KG1 (cell line): ENCODE results near the gene SEC22B.
"Not testable (repeated sequence)": the region's sequence is repeated elsewhere in the genome, so short reads cannot be mapped to it uniquely, and the experiment has no call there.

Source experiments
- DNase-seq: peaks from one replicate; lab custom pipeline; 2025; lab: John Stamatoyannopoulos, UW

SEC22B gene

DNA sequence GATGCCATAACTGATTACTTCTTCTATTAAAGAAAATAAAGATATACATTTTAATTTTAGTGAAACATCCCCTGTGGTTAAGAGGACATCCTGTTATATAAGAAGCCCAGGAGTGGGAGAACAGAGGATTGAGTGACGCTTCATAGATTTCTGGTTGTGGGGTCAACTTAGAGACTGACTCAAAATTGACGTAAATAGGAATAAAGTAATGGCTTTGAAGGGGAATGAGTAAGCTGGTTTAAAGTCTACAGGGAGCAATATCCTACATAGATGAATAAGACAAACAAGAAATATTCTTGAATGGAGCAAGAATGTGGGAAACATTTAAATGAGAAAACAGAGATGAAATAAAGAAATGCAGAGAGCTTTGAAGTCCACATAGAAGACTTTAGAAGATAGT lies 60.2 kb downstream of the SEC22B start:
- not testable (repeated sequence) for DNase-seq

DNA sequence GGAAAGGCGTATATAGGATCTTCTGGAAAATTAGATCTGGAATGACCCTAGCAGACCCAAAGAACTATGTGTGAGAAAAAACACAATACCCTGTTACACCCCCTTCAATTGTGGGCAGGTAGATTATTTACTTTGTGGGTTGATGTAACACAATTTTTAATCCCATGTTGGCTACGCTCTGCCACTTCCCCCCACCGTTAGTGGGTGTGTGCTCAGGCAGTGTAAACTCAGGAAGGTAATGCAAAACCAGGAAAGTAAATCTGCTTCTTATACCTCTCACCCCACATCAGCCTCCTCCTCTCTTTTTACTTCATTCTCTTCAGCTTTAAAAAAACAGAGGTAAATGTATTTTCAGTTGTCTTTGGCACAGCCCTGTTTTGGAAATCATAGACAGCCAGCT lies 63.2 kb downstream of the SEC22B start:
- DNase-seq, result not testable (repeated sequence)

DNA sequence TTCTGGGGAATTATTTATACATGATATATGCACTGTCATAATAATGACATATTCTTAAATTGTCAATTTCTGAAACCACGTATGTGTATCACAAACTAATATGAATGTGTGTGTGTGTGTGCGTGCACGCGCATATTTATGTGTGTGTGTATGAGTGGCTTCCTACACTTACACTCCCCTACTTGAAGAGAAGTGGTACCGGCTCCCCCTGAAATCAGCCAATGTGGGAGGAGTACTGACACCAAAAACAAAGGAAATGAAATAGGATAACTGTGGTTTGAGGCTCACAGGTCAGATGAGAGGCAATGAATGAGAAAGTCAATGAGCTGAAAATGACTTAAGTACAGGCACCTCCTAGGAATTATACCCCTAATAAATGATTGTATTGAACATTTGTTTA lies 64.1 kb downstream of the SEC22B start:
- not testable (repeated sequence) for DNase-seq

DNA sequence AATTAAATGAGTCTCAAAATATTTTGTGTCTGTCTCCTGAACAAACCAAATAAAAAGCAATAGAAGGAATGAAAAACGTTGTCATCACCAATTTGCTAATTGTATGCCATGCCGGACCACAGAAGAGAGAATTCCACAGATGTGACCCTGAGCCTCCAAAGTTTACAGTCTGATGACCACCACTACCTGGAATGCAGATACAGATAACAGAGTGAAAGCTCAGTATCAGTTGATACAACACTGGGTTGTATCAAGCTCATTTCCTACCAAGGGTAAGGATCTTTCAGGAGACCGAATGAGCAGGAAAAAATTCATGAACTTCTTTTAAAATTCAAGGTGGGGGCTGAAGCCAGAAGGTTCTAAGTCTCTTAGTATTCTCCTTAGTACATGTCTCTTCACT lies 64.5 kb downstream of the SEC22B start:
- DNase-seq, result not testable (repeated sequence)

DNA sequence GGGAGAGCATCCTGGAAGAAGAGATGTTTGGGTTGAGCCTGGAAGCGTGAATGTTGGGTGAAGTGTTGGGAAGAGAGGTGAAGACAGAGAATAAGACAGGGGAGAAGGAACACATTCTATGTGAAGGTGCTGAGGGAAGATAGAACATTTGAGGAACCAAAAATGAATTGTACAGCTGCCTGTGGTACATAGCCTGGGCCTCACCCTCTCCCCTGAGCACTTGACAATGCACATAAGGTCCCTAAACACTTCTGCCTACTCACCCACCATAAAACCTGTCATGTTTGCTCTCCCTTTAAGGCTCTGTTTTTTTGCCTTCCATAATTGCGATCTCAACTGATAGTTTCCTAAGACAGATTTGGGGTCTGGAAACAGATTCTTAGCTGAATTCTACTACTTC lies 65.3 kb downstream of the SEC22B start:
- not testable (repeated sequence) for DNase-seq

DNA sequence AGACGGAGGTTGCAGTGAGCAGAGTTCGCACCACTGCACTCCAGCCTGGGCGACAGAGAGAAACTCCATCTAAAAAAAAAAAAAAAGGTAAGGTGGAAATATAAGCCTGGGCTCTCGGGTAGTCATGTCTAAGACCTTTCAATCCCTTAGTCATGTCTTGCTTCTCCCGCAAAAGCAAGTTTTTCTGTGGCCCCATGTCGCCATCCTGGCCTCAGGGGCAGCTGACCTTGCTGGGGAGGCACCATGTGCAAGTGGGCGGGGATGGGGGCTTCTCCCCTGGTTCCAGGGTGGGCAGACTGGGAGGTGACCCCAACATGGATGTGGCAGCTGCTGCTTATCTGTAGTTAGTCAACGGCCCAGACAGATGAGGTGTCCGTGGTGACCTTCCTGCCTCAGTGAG lies 66.7 kb downstream of the SEC22B start:
- not testable (repeated sequence) for DNase-seq

DNA sequence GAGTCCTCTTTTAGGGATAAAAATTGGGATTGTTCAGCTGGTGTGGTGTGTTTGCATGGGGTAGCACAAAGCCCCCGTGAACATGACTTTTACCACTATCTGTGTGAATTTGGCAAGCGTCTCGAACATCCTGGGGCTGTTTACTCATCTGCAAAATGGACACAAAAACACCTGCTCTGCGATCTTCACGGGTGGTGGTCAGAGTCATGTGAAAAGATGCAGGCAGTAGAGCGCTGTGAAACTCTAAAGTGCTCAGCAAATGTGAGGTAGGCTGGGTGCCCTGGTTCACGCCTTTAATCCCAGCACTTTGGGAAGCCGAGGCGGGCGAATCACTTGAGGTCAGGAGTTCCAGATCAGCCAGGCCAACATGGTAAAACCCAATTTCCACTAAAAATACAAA lies 67.1 kb downstream of the SEC22B start:
- not testable (repeated sequence) for DNase-seq

DNA sequence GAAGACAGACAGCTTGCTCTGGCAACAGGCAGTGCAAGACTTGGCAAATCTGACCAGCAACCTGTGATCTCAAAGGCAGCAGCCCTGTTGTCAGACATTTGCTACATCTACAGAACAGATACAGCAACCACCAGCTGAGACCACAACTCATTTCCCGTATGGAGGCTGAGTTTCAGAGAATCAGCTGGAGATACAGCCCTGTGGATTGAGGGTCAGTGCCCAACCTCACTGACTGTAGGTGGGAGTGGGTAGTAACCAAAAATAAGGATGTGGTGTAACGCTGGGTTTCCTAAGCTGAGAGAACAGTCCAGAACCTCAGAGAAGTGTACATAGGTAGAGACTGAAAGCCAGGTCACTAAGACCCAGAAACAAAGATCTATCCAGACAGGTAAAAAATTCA lies 71.0 kb downstream of the SEC22B start:
- not testable (repeated sequence) for DNase-seq

DNA sequence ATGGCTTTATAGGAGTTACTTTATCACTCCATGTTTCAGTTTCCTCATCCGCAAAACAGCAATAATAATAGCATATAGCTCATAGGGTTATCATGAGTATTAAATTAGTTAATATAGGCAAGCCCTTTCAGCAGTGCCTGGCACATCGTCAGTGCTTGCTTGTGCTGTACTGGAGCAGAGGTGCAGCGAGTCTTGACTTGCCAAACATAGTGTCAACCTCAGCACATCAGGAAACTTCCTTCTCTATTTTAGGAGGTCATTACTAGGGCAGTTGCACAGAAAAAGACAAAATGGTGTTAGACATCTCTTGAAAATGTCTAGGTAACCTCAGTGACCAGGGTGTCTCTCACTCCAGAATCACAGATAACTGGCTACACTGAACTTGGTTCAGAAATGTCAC lies 72.6 kb downstream of the SEC22B start:
- not testable (repeated sequence) for DNase-seq

DNA sequence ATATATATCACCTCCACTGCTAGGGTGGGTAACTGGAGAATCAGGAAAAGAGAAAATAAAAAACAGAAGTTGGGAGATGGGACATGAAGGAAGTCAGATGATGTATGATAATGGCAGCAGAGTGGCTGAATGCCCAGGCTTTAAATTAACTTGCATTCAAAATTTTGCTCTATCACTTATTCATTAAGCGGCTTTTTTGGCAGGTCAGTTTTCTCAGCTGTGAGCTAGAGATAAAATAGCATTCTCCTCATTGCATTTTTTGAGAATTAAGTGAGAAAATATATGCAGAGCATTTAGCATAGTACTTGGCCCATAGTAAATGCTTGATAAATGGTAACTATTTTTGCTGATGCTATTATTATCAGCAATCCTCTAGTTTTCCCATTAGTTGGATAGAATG lies 74.7 kb downstream of the SEC22B start:
- DNase-seq, result not testable (repeated sequence)
